GM12878 (cell line): ENCODE data around the gene FICD.

Source experiments
- CREB1 ChIP-seq: IDR thresholded peaks from 2 replicates; pipeline ENCODE4 v1.6.1; 2012; ENCODE audit warnings: low read depth, mild to moderate bottlenecking, inconsistent platforms
- CTCF ChIP-seq, 3 experiments: IDR thresholded peaks in 2 of 3; conservative IDR thresholded peaks in 1 of 3; 2 replicates each; pipeline ENCODE4 v1.5.1; 2011; ENCODE audit warnings: low read depth in 3 of 3, low read length in 3 of 3, mild to moderate bottlenecking in 3 of 3, control low read depth in 2 of 3, moderate library complexity in 2 of 3, inconsistent platforms in 1 of 3, mixed read lengths in 1 of 3; ENCODE audit not compliant: control insufficient read depth in 2 of 3, insufficient read depth in 1 of 3; ENCODE audit errors: extremely low read depth in 1 of 3
- MEF2B ChIP-seq: fragments of 450-650 bp; IDR thresholded peaks from 2 replicates; pipeline ENCODE4 v1.6.1; 2018; ENCODE audit warnings: mild to moderate bottlenecking, moderate library complexity; ENCODE audit not compliant: partially characterized antibody, poor library complexity, severe bottlenecking

GRCh38 chr12:108562348-108563135 lies 47.5 kb downstream of the FICD start, which contains the start of gene ISCU:
- TF ChIP-seq MEF2B = no peak
- TF ChIP-seq CREB1 = no peak
- no peak for TF ChIP-seq CTCF (IDR thresholded peaks at IDR 0.05 in 2 of 3, conservative IDR thresholded peaks at IDR 0.05 in 1 of 3; ENCODE audit: control insufficient read depth in 2 of 3, extremely low read depth in 1 of 3, insufficient read depth in 1 of 3, low read depth in 3 of 3, low read length in 3 of 3)
